HPDE6-E6E7 (cell line): ENCODE results near the gene GDPD4.
A peak's percentile ranks its signal among the peaks of the same experiment; 100 is the strongest.

Experiments used
- DNase-seq: peaks from one replicate; pipeline ENCODE4 v3.0.0; 2011; ENCODE audit warnings: missing footprints; ENCODE audit errors: extremely low spot score

Gene GDPD4

DNA sequence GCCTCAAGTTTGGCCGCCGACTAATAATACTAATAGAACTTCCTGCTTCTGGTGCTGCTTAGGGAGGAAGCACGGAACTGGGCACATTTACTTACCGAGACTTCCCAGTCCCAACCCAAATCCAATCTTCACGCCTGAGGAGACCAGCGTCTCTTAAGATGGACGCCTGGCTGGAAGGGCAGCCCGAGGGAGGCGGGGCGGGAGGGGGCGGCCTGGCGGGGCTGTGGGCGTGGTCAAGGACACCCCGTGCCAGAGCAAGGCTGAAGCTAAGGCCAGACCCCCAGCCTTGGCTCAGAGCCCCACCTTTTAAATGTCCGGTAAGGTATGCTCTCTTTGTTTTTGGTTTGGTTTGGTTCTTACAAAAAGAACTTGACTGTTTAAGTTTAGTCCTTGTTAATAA, at the start of gene GDPD4:
TSS of gene GDPD4 (minus strand) at position 177 of the 400 bp plus-strand sequence. CDS start 16,549 bp downstream, outside the sequence.
- no peak for DNase-seq

GRCh38 chr11:77347948-77348347, 46.5 kb upstream of the GDPD4 start:
- DNase-seq: no peak

- DNase-seq: no peak
Measured at GRCh38 chr11:77346906-77347603, 45.6 kb upstream of the GDPD4 start.

- DNase-seq: no peak
Measured at GRCh38 chr11:77345621-77346020, 44.1 kb upstream of the GDPD4 start.

DNA sequence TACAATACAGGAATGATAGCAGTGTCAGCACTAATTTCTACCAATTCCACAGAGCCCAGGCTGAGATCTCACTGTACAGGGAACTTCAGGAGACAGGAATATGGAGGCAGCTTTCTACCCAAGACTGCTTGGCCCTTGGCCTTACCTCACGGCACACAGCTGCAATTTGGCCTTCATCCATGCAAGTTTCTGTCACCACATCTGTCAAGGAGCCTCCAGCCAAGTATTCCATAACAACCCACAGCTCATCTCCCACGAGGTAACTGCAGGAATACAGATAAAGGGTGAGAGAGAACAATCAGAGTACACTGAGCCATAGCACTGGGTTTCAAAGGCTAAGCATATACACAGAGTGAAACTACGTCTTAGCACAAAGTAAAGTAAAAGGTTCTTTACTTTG, 39.0 kb upstream of the GDPD4 start:
- DNase-seq: no peak

- no peak for DNase-seq
Measured at GRCh38 chr11:77332259-77332658, 30.8 kb upstream of the GDPD4 start.

GRCh38 chr11:77325159-77325558, 23.7 kb upstream of the GDPD4 start:
- DNase-seq: no peak

DNA sequence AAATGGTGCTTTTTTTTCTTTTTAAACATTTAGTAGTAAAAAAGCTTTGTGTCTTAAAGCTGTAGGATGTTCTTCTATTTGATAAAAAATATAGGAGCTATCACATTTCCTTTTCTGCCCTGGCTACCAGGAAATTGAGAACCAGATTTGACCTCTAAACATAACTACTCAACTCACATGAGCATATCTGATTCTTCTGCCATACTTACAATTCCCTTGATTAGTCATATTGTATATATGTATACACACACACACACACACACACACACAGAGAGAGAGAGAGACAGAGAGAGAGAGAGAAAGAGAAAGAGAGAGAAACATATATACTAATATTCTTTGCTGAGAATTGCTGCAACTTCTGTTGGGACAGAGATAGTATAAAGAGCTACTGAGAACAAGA, 23.0 kb upstream of the GDPD4 start:
- DNase-seq: no peak

DNA sequence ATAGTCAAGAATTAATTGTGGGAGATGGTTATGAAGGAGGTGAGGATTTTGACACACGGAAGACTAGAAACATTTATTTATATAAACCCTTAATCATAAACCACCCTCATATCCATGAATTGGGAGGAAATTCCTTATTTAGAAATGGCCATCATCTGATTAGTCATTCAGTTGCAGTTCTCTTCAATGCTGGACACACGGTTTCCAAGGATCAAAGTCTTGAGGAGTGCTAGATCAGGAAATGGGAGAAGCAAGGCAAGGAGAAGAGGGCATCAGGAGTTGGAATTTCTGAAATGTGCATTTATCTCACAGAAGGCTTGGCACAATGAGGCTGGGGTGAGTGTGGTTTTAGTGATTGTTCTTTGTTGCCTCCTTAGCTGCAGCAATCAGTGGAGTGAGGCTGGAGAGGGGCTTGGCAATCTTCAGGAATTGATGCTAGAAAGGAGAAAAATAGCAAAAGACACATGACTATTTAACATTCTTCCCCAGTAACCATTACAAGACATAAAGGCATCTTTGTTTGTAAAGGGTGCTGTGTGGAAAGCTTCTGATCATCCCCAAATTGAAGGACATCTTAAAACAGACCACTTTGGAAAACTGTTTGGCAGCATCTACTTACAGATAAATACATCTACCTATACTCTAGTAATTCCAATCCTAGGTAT, 21.6 kb upstream of the GDPD4 start:
- no peak for DNase-seq

GRCh38 chr11:77322506-77322905, 21.0 kb upstream of the GDPD4 start:
- DNase-seq: no peak

DNA sequence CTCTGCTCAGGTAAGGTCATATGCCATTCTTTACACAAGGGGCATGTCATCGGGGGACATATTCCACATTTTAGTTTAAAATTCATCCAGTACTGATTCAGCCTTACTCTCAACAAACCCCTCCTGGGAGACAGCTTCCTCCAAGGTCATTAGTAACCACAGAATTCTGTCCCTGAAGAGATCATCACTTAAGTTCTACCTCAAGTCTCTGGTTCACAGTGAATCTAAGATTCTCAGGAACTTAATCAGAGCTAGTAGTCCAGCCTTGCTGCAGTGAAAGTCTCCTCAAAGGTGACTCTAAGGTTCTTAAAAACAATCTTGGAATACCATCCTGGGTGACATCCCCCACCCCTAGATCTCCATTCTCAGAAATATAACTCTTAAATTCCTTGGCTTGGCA, 18.9 kb upstream of the GDPD4 start:
- no peak for DNase-seq

DNA sequence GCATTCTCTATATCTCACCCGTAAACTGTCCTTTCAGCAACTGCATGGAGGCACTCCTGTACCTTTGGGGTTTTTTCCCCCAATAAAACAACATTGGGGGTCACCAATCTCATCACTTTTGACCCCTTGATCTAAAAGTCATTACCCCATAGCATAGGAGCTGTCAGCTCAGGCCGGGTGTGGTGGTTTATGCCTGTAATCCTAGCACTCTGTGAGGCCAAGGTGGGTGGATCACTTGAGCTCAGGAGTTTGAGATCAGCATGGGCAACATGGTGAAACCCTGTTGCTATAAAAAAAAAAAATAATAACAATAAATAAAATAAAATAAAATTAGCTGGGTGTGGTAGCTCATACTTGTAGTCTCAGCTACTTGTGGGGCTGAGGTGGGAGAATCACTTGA, 17.1 kb upstream of the GDPD4 start:
- DNase-seq: no peak

GRCh38 chr11:77316733-77317342, 15.4 kb upstream of the GDPD4 start:
- DNase-seq: no peak

DNA sequence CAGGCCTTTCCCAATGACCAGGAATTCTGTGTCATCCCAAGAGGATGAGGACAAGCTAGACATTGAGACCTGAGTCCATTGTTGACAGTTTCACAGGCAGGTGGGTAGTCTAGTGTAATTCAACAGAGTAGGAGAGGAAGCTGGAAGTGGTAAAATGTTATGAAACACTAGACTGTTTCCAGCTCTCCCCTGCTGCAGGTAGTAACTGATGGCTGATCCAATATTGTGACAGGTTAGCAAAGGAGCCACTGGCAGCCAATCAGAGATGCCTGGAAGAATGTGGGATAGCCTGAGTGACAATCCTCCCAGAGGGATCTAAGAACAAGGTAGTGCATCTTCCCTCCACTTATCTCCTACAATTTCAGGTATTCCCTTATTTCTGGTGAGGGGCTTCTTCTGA, 10.6 kb upstream of the GDPD4 start:
- no peak for DNase-seq

GRCh38 chr11:77311701-77312100, 10.2 kb upstream of the GDPD4 start:
- DNase-seq: no peak

DNA sequence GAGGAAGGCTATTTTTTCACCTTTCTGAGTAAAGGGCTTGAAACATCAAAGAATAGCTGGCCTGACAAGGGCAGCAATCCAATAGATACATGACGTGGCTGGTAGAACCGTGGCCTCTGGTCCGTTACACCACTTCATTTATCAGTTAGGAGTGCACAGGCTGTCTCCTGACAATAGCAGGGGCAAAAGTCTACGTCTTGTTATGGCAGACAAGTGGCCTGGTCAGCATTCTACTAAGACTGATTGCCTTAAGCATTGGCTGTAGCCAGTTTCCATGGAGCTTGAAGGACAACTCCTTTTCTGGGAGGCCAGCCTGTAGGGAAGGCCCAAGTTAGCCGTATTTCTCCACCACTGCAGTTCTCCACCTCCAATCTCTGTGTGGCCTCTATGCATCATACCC, 9.2 kb upstream of the GDPD4 start:
- DNase-seq: no peak

DNA sequence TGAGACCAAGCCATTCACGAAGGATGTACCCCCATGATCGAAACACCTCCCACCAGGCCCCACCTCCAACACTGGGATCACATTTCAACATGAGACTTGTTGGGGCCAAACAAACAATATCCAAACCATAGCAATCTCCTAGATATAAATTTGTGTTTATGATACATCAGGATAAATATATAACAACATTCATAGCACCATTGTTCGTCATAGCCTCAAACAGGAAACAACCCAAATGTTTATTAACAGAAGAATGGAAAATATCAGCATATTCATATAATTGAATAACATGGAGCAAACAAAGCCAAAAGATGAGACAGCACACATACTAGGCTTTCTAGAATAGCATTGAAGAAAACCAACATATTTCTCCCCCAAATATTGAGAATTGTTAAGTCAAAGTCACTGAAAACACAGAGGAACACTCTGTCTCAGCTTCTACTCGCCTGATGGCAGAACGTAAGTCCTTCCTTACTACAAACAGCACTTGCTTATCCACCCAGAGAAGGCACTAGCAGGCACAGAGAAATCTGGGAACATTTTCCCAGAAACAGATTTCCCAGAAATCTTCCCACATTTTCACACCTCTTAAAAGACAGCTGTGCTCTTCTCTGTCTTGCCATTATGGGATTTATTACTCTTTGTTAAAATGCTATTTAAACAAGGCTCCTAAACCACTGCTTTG, 8.1 kb upstream of the GDPD4 start:
- no peak for DNase-seq

DNA sequence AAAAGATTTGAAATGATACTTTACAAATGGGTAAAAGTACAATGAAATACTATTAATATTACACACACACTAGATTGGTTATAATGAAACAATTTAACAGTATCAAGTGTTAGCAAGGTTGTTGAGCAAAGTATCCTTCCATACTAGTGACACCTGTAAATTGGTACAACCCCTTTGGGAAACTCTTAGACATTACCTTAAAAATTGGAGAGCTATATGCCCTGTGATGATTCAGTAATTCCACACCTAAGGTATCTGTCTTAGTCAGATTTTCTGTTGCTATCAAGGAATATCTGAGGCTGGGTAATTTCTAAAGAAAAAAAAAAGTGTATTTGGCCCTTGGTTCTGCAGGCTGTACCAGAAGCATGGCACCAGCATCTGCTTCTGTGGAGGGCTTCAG, 7.4 kb upstream of the GDPD4 start:
- no peak for DNase-seq

GRCh38 chr11:77303328-77303727, 1.8 kb upstream of the GDPD4 start:
- DNase-seq: no peak

GRCh38 chr11:77302752-77303151, 1.3 kb upstream of the GDPD4 start:
- no peak for DNase-seq

GRCh38 chr11:77300695-77301094, 791 bp downstream of the GDPD4 start:
- DNase-seq: no peak

DNA sequence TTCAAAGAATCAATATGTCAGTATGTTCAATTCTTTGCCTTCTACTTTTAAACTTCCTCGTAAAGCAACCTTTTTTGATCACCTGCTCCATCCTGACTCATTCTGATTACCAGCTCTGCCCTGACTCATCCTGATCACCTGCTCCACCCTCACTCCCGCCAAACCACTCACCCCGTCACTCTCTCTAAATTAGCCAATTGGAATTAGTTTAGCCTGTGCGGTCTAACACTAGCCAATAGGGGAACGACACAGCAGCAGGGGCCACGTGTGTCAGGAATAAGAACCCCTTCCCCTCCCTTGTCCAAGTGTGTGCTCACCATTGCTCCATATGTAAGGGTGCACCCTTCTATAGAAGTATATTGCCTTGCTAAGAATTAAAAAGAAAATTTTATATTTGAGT, 1.5 kb downstream of the GDPD4 start:
- peak; percentile 14 for DNase-seq
